Activated T-cell treated with anti-CD3 and anti-CD28 coated beads for 24 hours (primary cell): ENCODE results near the gene NPEPL1.

ENCODE experiments used
- DNase-seq: peaks from one replicate; pipeline ENCODE4 v3.0.0-alpha.2; 2020; ENCODE audit warnings: low read depth

NPEPL1 gene

GRCh38 chr20:58701431-58702160, 9.0 kb downstream of the NPEPL1 start:
- DNase-seq: no peak

- DNase-seq: no peak
Measured at GRCh38 chr20:58702161-58702510, 9.5 kb downstream of the NPEPL1 start.

GRCh38 chr20:58702859-58703648, 10.5 kb downstream of the NPEPL1 start:
- no peak for DNase-seq

GRCh38 chr20:58703765-58704371, 11.3 kb downstream of the NPEPL1 start:
- DNase-seq: no peak

- DNase-seq: no peak
Measured at GRCh38 chr20:58705208-58705926, 12.8 kb downstream of the NPEPL1 start.

GRCh38 chr20:58706150-58706892, 13.7 kb downstream of the NPEPL1 start:
- DNase-seq: no peak

GRCh38 chr20:58706975-58707681, 14.5 kb downstream of the NPEPL1 start:
- no peak for DNase-seq

- DNase-seq: no peak
Measured at GRCh38 chr20:58707770-58708169, 15.2 kb downstream of the NPEPL1 start.

- no peak for DNase-seq
Measured at GRCh38 chr20:58708246-58708931, 15.8 kb downstream of the NPEPL1 start.

GRCh38 chr20:58709013-58709702, 16.6 kb downstream of the NPEPL1 start:
- no peak for DNase-seq

GRCh38 chr20:58709703-58710039, 17.1 kb downstream of the NPEPL1 start:
- no peak for DNase-seq

- DNase-seq: no peak
Measured at GRCh38 chr20:58710481-58711265, 18.1 kb downstream of the NPEPL1 start.

- DNase-seq: no peak
Measured at GRCh38 chr20:58711266-58712051, 18.9 kb downstream of the NPEPL1 start.

- DNase-seq: no peak
Measured at GRCh38 chr20:58712151-58712791, 19.7 kb downstream of the NPEPL1 start.

GRCh38 chr20:58712806-58713731, 20.5 kb downstream of the NPEPL1 start:
- no peak for DNase-seq

- no peak for DNase-seq
Measured at GRCh38 chr20:58713801-58714339, 21.3 kb downstream of the NPEPL1 start.
